HG02970 (cell line): ENCODE data around the gene PKP2.
"Not testable (repeated sequence)": the region's sequence is repeated elsewhere in the genome, so short reads cannot be mapped to it uniquely, and the experiment has no call there.

Experiments
- ATAC-seq: cut with Tn5 transposase; IDR thresholded peaks from one replicate; pipeline ENCODE4 v1.9.1; 2021; ENCODE audit warnings: mild to moderate bottlenecking, moderate library complexity, moderate number of reproducible peaks; ENCODE audit not compliant: unreplicated experiment, low FRiP score

The PKP2 gene

DNA sequence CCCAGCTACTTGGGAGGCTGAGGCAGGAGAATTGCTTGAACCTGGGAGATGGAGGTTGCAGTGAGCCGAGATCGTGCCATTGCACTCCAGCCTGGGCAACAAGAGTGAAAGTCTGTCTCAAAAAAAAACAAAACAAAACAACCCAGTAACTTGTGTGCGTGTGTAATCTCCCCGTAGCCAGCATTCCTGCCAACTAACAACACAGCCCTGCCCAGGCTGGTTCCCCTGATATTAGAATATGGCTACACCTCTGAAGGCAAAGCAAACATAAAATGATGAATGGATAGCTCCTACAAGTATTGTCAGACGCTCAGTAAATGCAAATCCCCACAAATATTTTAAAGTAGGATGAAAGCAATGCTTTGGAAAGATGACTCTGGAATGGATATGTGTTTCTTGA, 24.2 kb downstream of the PKP2 start:
- ATAC-seq, result not testable (repeated sequence)

GRCh38 chr12:32870716-32871115, 25.9 kb downstream of the PKP2 start:
- ATAC-seq, result no peak

DNA sequence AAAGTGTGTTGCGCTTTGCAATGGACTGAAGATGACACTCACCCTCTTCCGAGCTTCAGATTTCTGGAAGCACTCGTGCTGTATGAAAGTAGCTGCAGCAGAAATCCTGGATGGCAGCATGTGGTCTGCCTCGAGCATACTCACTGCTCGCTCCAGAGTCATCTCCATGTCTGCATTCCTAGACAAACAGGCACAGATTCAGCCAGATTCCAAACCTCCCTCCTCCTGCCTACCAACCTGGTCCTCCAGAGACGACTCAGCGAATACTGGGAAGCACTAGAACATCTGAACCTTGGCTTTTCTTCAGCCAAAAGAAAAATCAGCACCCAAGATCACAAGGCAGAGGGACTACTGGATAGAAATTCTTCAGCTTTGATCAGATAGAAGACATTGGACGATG, 27.7 kb downstream of the PKP2 start:
- no peak for ATAC-seq

DNA sequence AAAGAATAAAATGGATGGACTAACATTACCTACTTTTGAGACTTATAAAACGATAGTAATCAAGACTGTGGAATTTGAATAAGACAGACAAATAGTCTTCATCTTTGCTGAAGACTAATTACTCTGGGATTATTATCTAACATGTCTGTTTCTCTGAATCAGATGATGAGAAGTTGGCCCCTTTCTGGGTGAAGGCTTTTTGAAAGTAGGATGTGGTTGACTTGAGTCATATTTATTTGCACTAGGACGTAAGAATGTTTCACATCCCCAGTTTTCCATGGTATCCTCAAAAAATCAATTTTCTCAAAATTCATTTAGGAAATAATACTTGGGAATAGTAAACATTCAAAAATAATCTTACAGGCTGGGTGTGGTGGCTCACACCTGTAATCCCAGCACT, 31.8 kb downstream of the PKP2 start:
- no peak for ATAC-seq

- no peak for ATAC-seq
These were observed 33.4 kb downstream of the PKP2 start for GRCh38 chr12:32863128-32863527.

- ATAC-seq, result not testable (repeated sequence)
These were observed 34.9 kb downstream of the PKP2 start for GRCh38 chr12:32861658-32862057.

GRCh38 chr12:32860192-32860591, 36.4 kb downstream of the PKP2 start:
- ATAC-seq, result no peak

DNA sequence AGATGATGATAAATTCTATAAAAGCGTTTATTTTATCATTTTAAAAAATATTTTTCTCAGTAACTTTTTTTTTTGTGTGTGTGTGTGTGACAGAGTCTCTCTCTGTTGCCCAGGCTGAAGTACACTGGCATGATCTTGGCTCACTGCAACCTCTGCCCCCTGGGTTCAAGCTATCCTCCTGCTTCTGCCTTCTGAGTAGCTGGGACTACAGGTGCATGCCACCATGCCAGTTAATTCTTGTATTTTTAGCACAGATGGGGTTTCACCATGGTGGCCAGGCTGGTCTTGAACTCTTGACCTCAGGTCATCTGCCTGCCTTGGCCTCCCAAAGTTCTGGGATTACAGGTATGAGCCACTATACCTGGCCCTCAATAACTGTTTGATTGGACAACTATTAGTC, 37.2 kb downstream of the PKP2 start:
- no peak for ATAC-seq

DNA sequence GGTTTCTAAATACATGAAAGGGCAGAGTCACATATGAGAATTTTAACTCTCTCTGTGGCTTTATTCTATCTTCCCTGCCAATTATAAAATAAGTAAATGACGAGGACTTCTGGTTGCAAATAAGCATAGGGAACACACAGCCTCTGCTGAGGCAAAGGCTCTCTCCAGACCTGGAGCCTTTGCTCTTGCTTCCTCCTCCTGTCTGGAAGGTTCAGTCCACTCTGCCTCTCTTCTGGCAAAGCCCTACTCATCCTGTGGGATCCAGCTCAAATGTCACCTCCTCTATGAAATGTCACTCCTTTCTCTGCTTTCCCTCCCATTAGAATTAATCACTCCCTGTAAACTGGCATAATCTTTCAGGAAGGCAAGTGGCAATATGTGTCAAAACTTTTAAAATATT, 41.9 kb downstream of the PKP2 start:
- no peak for ATAC-seq

GRCh38 chr12:32854097-32854496, 42.5 kb downstream of the PKP2 start:
- no peak for ATAC-seq

- ATAC-seq, result no peak
These were observed 49.3 kb downstream of the PKP2 start for GRCh38 chr12:32847287-32847686.

- no peak for ATAC-seq
These were observed 50.5 kb downstream of the PKP2 start for GRCh38 chr12:32846053-32846452.

GRCh38 chr12:32843528-32844095, 53.0 kb downstream of the PKP2 start:
- no peak for ATAC-seq

- ATAC-seq, result no peak
These were observed 55.5 kb downstream of the PKP2 start for GRCh38 chr12:32841061-32841460.

- ATAC-seq, result no peak
These were observed 56.7 kb downstream of the PKP2 start for GRCh38 chr12:32839828-32840227.

DNA sequence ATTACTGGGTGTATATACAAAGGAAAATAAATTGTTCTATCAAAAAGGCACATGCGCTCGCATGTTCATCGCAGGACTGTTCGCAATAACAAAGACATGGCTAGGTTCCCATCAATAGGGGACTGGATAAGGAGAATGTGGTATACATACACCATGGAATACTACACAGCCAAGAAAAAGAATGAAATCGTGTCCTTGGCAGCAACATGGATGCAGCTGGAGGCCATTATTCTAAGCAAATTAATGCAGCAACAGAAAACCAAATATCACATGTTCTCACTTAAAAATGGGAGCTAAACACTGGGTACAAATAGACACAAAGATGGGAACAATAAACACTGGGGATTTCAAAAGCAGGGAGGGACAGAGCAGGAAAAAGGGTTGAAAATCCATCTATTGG, 58.6 kb downstream of the PKP2 start:
- no peak for ATAC-seq

DNA sequence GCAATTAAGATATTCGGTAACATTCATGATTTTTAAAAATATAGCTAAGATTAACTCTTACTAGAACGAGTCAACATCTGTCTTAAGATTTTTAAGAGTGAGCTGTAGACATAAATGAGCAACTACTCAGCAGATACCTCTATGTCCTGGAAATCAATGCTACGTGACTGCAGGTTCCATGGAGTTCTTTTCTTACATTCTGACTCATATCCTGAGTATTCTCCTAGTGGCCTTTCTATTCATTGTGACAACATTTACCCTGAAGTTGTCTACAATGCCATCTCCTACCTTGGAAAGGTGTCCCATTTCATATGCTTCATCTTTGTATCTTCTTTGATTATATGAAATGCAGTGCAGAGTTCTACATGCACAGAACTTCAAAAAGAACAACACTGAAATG, 59.9 kb downstream of the PKP2 start:
- ATAC-seq, result no peak

GRCh38 chr12:32834122-32834521, 62.5 kb downstream of the PKP2 start:
- no peak for ATAC-seq

- no peak for ATAC-seq
These were observed 68.0 kb downstream of the PKP2 start for GRCh38 chr12:32828552-32828951.

DNA sequence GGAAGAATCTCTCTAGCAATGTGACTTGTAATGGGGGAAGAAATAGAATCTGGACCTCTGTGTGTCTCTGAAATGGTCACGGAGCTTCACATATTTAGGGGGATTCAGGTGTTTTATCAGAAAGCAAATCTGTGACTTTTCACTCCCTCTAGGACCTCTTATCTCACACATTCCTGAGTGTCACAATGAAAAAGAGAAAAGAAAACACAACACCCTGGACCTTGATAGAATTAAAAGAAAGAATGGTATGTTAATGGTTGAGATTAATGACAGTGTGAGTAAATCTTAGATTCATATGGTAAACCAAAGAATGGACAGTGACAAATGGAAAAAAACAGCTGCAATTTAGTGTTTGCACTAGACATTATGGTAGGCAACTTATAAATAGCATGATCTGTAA, 68.5 kb downstream of the PKP2 start:
- ATAC-seq, result no peak

DNA sequence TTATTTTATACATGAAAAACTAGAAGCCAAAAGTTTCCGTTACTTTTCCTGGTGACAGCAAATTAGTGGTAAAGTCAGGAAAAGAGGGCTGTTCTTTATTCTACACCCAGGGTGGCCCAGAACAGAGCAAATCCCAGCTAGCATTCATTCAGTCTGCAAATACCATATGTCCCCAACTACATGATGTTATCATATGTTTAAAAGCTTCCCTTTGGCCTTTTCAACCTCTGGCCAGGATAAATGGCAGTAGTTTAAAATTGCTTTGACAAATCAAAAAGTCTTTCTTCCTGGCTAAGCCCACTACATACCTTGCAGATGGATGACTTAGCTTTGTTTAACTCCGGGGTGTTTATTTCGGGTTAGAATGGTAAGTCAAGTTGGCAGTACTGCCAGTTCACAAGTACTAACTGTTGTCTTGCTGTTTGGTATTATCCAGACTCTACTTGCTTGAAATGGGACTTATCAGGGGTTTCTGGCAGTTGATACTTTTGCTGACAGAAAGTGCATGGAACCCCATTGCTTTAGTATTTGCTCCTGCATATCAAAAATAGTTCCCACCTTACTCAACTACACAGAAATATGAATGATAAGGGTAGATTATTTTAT, 69.7 kb downstream of the PKP2 start:
- ATAC-seq, result no peak

DNA sequence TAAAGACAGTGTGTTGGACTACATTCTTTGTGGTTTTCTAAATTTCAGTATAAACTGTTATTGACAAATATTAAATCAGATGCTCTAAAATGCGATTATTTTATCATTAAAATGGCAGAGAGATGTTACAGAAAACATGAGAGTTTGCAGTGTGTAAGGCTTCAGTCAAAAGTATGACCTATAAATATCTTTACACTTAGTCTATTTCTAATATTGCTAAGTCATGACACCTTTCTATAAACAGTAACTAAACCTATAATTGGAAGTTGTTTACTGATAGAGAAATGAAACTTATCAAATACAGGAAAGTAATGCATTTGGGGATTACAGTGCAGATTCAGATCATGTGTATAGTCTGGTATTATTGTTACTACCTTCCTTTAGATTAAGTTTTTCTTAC, 72.0 kb downstream of the PKP2 start:
- ATAC-seq, result no peak

- no peak for ATAC-seq
These were observed 74.2 kb downstream of the PKP2 start for GRCh38 chr12:32822344-32822743.
